ENCODE measurements around the gene CHMP4B.

The CHMP4B gene

DNA sequence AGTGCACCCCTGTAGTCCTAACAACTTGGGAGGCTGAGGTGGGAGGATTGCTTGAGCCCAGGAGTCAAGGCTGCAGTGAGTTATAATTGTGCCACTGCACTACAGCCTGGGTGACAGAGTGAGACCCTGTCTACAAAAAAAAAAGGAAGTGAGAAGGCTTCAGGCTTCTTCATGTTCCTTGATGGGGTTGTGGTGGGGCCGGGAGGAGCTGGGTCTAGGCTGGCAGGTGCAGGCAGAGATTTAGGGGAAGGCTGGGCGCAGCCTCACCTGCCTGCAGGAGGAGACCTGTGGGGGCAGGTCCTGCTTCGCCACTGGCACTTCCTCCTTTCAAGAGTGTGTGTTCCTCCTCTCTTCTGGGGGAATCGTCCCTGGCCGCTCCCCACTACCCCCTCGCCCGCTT is 63.9 kb downstream of the CHMP4B start:
- no peaks in the 10 kb centered on the region for H3K9me3 ChIP-seq (ENCODE audit: control insufficient read depth, insufficient read depth, low read length)
- H3K4me3 ChIP-seq (ENCODE audit: low read depth, low read length) = no peak overlapping the region
- no peaks in the 10 kb centered on the region for H3K27me3 ChIP-seq (ENCODE audit: control insufficient read depth, insufficient read depth, low read length)
- H3K36me3 ChIP-seq (ENCODE audit: control insufficient read depth, insufficient read depth, low read length) = no peaks in the 10 kb centered on the region
- H3K4me1 ChIP-seq (ENCODE audit: control insufficient read depth, insufficient read depth, low read length) = no peaks in the 10 kb centered on the region
- H3K9ac ChIP-seq (ENCODE audit: low read depth, low read length) = no peak overlapping the region

GRCh38 chr20:33875534-33876026 is 64.4 kb downstream of the CHMP4B start:
- Histone ChIP-seq H3K36me3 (ENCODE audit: control insufficient read depth, insufficient read depth, low read length) (no peaks in the 10 kb centered on the region), H3K9me3 (ENCODE audit: control insufficient read depth, insufficient read depth, low read length) (no peaks in the 10 kb centered on the region), H3K27me3 (ENCODE audit: control insufficient read depth, insufficient read depth, low read length) (no peaks in the 10 kb centered on the region), H3K4me1 (ENCODE audit: control insufficient read depth, insufficient read depth, low read length) (no peaks in the 10 kb centered on the region), H3K9ac (ENCODE audit: low read depth, low read length) (no peak overlapping the region), H3K4me3 (ENCODE audit: low read depth, low read length) (no peak overlapping the region)

DNA sequence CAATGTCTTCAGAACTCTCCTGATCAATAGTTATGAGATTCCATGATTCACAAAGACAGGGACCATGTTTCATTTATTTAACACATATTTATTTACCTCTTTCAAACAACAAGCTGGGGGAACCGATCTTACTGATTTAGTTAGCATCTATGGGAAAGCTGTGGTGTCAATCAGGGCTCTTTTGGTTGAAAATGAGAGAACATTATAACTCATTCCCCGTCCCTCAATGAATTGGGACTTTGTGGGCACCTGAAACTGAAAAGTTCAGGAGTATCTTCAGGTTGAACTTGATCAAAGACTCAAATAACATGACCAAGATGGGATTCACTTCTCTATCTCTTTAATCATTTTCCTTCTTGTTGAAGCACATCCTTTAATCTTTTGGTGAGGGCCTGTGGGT is 67.4 kb downstream of the CHMP4B start:
- Histone ChIP-seq H3K36me3 (ENCODE audit: control insufficient read depth, insufficient read depth, low read length) (no peaks in the 10 kb centered on the region), H3K9me3 (ENCODE audit: control insufficient read depth, insufficient read depth, low read length) (no peaks in the 10 kb centered on the region), H3K27me3 (ENCODE audit: control insufficient read depth, insufficient read depth, low read length) (no peaks in the 10 kb centered on the region), H3K4me1 (ENCODE audit: control insufficient read depth, insufficient read depth, low read length) (no peaks in the 10 kb centered on the region), H3K4me3 (ENCODE audit: low read depth, low read length) (no peak overlapping the region), H3K9ac (ENCODE audit: low read depth, low read length) (no peak overlapping the region)

- Histone ChIP-seq H3K9ac (ENCODE audit: low read depth, low read length) (no peak overlapping the region), H3K4me3 (ENCODE audit: low read depth, low read length) (no peak overlapping the region), H3K36me3 (ENCODE audit: control insufficient read depth, insufficient read depth, low read length) (no peaks in the 10 kb centered on the region), H3K27me3 (ENCODE audit: control insufficient read depth, insufficient read depth, low read length) (no peaks in the 10 kb centered on the region), H3K9me3 (ENCODE audit: control insufficient read depth, insufficient read depth, low read length) (no peaks in the 10 kb centered on the region), H3K4me1 (ENCODE audit: control insufficient read depth, insufficient read depth, low read length) (no peaks in the 10 kb centered on the region)
Measured at GRCh38 chr20:33880396-33880795, 69.2 kb downstream of the CHMP4B start.

- Histone ChIP-seq H3K27me3 (ENCODE audit: control insufficient read depth, insufficient read depth, low read length) (no peaks in the 10 kb centered on the region), H3K9me3 (ENCODE audit: control insufficient read depth, insufficient read depth, low read length) (no peaks in the 10 kb centered on the region), H3K4me1 (ENCODE audit: control insufficient read depth, insufficient read depth, low read length) (no peaks in the 10 kb centered on the region), H3K4me3 (ENCODE audit: low read depth, low read length) (no peak overlapping the region), H3K36me3 (ENCODE audit: control insufficient read depth, insufficient read depth, low read length) (no peaks in the 10 kb centered on the region), H3K9ac (ENCODE audit: low read depth, low read length) (no peak overlapping the region)
Measured at GRCh38 chr20:33881989-33882388, 70.8 kb downstream of the CHMP4B start.

DNA sequence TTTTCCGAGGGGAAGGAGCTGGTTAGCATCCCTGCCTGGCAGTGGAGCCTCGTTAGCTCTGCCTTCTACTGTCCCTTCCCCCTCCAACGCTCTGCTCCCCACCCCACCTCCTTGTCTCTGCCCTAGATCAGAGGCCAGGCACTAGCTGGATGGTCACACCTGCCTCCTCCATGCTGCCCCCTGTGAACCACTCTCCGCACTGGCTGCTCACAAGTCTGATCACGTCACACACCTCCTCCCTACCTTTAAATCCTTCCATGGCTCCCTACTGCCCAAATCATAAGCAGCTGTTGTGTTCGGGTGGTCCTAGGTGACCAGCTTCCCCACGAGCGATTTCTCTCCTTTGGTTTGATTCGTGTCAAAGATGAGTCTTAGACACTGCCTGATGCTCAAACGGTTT is 71.3 kb downstream of the CHMP4B start:
- H3K4me3 ChIP-seq (ENCODE audit: low read depth, low read length) = no peak overlapping the region
- H3K4me1 ChIP-seq (ENCODE audit: control insufficient read depth, insufficient read depth, low read length) = no peaks in the 10 kb centered on the region
- H3K9me3 ChIP-seq (ENCODE audit: control insufficient read depth, insufficient read depth, low read length) = no peaks in the 10 kb centered on the region
- H3K36me3 ChIP-seq (ENCODE audit: control insufficient read depth, insufficient read depth, low read length) = no peaks in the 10 kb centered on the region
- no peak overlapping the region for H3K9ac ChIP-seq (ENCODE audit: low read depth, low read length)
- no peaks in the 10 kb centered on the region for H3K27me3 ChIP-seq (ENCODE audit: control insufficient read depth, insufficient read depth, low read length)

GRCh38 chr20:33883164-33883563 is 72.0 kb downstream of the CHMP4B start:
- Histone ChIP-seq H3K4me3 (ENCODE audit: low read depth, low read length) (no peak overlapping the region), H3K9ac (ENCODE audit: low read depth, low read length) (no peak overlapping the region)

GRCh38 chr20:33884633-33885032 is 73.5 kb downstream of the CHMP4B start:
- Histone ChIP-seq H3K36me3 (ENCODE audit: control insufficient read depth, insufficient read depth, low read length) (no peaks in the 10 kb centered on the region), H3K9me3 (ENCODE audit: control insufficient read depth, insufficient read depth, low read length) (no peaks in the 10 kb centered on the region), H3K4me3 (ENCODE audit: low read depth, low read length) (no peak overlapping the region), H3K9ac (ENCODE audit: low read depth, low read length) (no peak overlapping the region), H3K4me1 (ENCODE audit: control insufficient read depth, insufficient read depth, low read length) (no peaks in the 10 kb centered on the region), H3K27me3 (ENCODE audit: control insufficient read depth, insufficient read depth, low read length) (no peaks in the 10 kb centered on the region)

More at GRCh38 chr20:33883164-33883563, 72.0 kb downstream of the CHMP4B start:
- Histone ChIP-seq H3K36me3 (ENCODE audit: control insufficient read depth, insufficient read depth, low read length) (no peaks in the 10 kb centered on the region), H3K9me3 (ENCODE audit: control insufficient read depth, insufficient read depth, low read length) (no peaks in the 10 kb centered on the region), H3K4me1 (ENCODE audit: control insufficient read depth, insufficient read depth, low read length) (no peaks in the 10 kb centered on the region), H3K27me3 (ENCODE audit: control insufficient read depth, insufficient read depth, low read length) (no peaks in the 10 kb centered on the region)

DNA sequence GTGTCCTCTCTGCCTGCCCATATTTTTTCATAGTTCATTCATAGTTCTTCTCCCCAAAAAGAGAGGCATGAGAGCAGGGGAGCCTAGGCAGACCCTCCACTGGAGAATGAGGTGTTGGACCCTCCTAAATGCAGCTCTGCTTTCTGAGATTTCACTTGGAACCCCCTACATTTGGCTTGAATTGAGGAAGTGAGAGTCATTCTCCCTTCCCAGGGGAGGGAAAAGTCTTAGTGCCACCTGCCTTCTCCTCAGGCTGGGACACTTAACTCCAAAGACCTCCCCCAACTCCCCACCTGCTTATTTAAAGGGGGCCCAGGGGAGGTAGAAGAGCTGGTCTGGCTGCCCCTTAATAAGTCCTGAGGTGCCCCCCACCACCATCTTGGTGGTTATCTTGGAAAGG is 78.2 kb downstream of the CHMP4B start:
- Histone ChIP-seq H3K9ac (ENCODE audit: low read depth, low read length) (no peak overlapping the region), H3K36me3 (ENCODE audit: control insufficient read depth, insufficient read depth, low read length) (no peaks in the 10 kb centered on the region), H3K4me3 (ENCODE audit: low read depth, low read length) (no peak overlapping the region), H3K27me3 (ENCODE audit: control insufficient read depth, insufficient read depth, low read length) (no peaks in the 10 kb centered on the region), H3K4me1 (ENCODE audit: control insufficient read depth, insufficient read depth, low read length) (no peaks in the 10 kb centered on the region), H3K9me3 (ENCODE audit: control insufficient read depth, insufficient read depth, low read length) (no peaks in the 10 kb centered on the region)

DNA sequence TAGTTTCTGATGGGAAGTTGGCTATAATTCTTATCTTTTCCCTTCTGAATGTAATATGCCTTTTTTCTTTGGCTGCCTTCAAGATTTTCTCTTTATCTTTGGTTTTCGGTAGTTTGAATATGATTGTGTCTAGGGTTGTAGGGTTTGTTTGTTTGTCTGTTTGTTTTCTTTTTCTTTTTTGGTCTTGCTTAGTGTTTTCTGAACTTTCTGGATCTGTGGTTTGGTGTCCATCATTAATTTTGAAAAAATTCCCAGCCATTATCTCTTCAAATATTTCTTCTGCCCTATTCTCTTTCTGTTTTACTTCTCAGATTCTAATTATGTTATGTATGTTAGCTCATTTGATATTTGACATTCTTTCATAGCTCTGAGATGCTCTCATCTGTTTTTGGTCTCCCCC is 79.4 kb downstream of the CHMP4B start:
- no peaks in the 10 kb centered on the region for H3K36me3 ChIP-seq (ENCODE audit: control insufficient read depth, insufficient read depth, low read length)
- H3K9me3 ChIP-seq (ENCODE audit: control insufficient read depth, insufficient read depth, low read length) = no peaks in the 10 kb centered on the region
- no peaks in the 10 kb centered on the region for H3K4me1 ChIP-seq (ENCODE audit: control insufficient read depth, insufficient read depth, low read length)
- no peaks in the 10 kb centered on the region for H3K27me3 ChIP-seq (ENCODE audit: control insufficient read depth, insufficient read depth, low read length)
- no peak overlapping the region for H3K4me3 ChIP-seq (ENCODE audit: low read depth, low read length)
- H3K9ac ChIP-seq (ENCODE audit: low read depth, low read length) = no peak overlapping the region

- H3K4me3 ChIP-seq (ENCODE audit: low read depth, low read length) = no peak overlapping the region
- no peaks in the 10 kb centered on the region for H3K27me3 ChIP-seq (ENCODE audit: control insufficient read depth, insufficient read depth, low read length)
- H3K36me3 ChIP-seq (ENCODE audit: control insufficient read depth, insufficient read depth, low read length) = no peaks in the 10 kb centered on the region
- no peak overlapping the region for H3K9ac ChIP-seq (ENCODE audit: low read depth, low read length)
- no peaks in the 10 kb centered on the region for H3K9me3 ChIP-seq (ENCODE audit: control insufficient read depth, insufficient read depth, low read length)
- H3K4me1 ChIP-seq (ENCODE audit: control insufficient read depth, insufficient read depth, low read length) = no peaks in the 10 kb centered on the region
Measured at GRCh38 chr20:33893314-33893713, 82.2 kb downstream of the CHMP4B start.

- no peaks in the 10 kb centered on the region for H3K9me3 ChIP-seq (ENCODE audit: control insufficient read depth, insufficient read depth, low read length)
- no peak overlapping the region for H3K4me3 ChIP-seq (ENCODE audit: low read depth, low read length)
- no peaks in the 10 kb centered on the region for H3K36me3 ChIP-seq (ENCODE audit: control insufficient read depth, insufficient read depth, low read length)
- no peak overlapping the region for H3K9ac ChIP-seq (ENCODE audit: low read depth, low read length)
- no peaks in the 10 kb centered on the region for H3K4me1 ChIP-seq (ENCODE audit: control insufficient read depth, insufficient read depth, low read length)
- no peaks in the 10 kb centered on the region for H3K27me3 ChIP-seq (ENCODE audit: control insufficient read depth, insufficient read depth, low read length)
Measured at GRCh38 chr20:33894798-33895197, 83.7 kb downstream of the CHMP4B start.

- no peaks in the 10 kb centered on the region for H3K4me1 ChIP-seq (ENCODE audit: control insufficient read depth, insufficient read depth, low read length)
- no peaks in the 10 kb centered on the region for H3K36me3 ChIP-seq (ENCODE audit: control insufficient read depth, insufficient read depth, low read length)
- H3K27me3 ChIP-seq (ENCODE audit: control insufficient read depth, insufficient read depth, low read length) = no peaks in the 10 kb centered on the region
- H3K4me3 ChIP-seq (ENCODE audit: low read depth, low read length) = no peak overlapping the region
- no peaks in the 10 kb centered on the region for H3K9me3 ChIP-seq (ENCODE audit: control insufficient read depth, insufficient read depth, low read length)
- no peak overlapping the region for H3K9ac ChIP-seq (ENCODE audit: low read depth, low read length)
Measured at GRCh38 chr20:33896509-33896908, 85.4 kb downstream of the CHMP4B start.

Data from iPS-15b (cell line).